ENCODE measurements around the gene GALNT17.

Gene GALNT17

GRCh38 chr7:71453630-71454029 is 321.7 kb downstream of the GALNT17 start:
- DNase-seq (ENCODE audit: low read depth in 2 of 2): no peak

- no peak for DNase-seq (ENCODE audit: low read depth in 2 of 2)
Observed at GRCh38 chr7:71454981-71455380, 323.0 kb downstream of the GALNT17 start.

- no peak for DNase-seq (ENCODE audit: low read depth in 2 of 2)
Observed at GRCh38 chr7:71457021-71457420, 325.1 kb downstream of the GALNT17 start.

- DNase-seq (ENCODE audit: low read depth in 2 of 2): no peak
Observed at GRCh38 chr7:71457846-71458590, 326.1 kb downstream of the GALNT17 start.

- no peak for DNase-seq (ENCODE audit: low read depth in 2 of 2)
Observed at GRCh38 chr7:71459132-71459531, 327.2 kb downstream of the GALNT17 start.

GRCh38 chr7:71461572-71461971 is 329.6 kb downstream of the GALNT17 start:
- no peak for DNase-seq (ENCODE audit: low read depth in 2 of 2)

- DNase-seq (ENCODE audit: low read depth in 2 of 2): no peak
Observed at GRCh38 chr7:71465741-71466189, 333.8 kb downstream of the GALNT17 start.

- DNase-seq (ENCODE audit: low read depth in 2 of 2): no peak
Observed at GRCh38 chr7:71466448-71467145, 334.7 kb downstream of the GALNT17 start.

GRCh38 chr7:71470326-71470725 is 338.4 kb downstream of the GALNT17 start:
- no peak for DNase-seq (ENCODE audit: low read depth in 2 of 2)

GRCh38 chr7:71470830-71471229 is 338.9 kb downstream of the GALNT17 start:
- DNase-seq (ENCODE audit: low read depth in 2 of 2): no peak

- DNase-seq (ENCODE audit: low read depth in 2 of 2): no peak
Observed at GRCh38 chr7:71472962-71473361, 341.0 kb downstream of the GALNT17 start.

GRCh38 chr7:71473366-71473967 is 341.5 kb downstream of the GALNT17 start:
- DNase-seq (ENCODE audit: low read depth in 2 of 2): no peak

GRCh38 chr7:71477441-71477840 is 345.5 kb downstream of the GALNT17 start:
- no peak for DNase-seq (ENCODE audit: low read depth in 2 of 2)

GRCh38 chr7:71479231-71479630 is 347.3 kb downstream of the GALNT17 start:
- no peak for DNase-seq (ENCODE audit: low read depth in 2 of 2)

- no peak for DNase-seq (ENCODE audit: low read depth in 2 of 2)
Observed at GRCh38 chr7:71480791-71481190, 348.8 kb downstream of the GALNT17 start.

GRCh38 chr7:71482284-71482683 is 350.3 kb downstream of the GALNT17 start:
- no peak for DNase-seq (ENCODE audit: low read depth in 2 of 2)

- DNase-seq (ENCODE audit: low read depth in 2 of 2): peak in 1 of 2 experiments; percentile 27
Observed at GRCh38 chr7:71484380-71484779, 352.4 kb downstream of the GALNT17 start.

GRCh38 chr7:71485586-71485985 is 353.6 kb downstream of the GALNT17 start:
- DNase-seq (ENCODE audit: low read depth in 2 of 2): no peak

GRCh38 chr7:71486414-71486813 is 354.5 kb downstream of the GALNT17 start:
- DNase-seq (ENCODE audit: low read depth in 2 of 2): no peak

- DNase-seq (ENCODE audit: low read depth in 2 of 2): peak; percentile 89 to 91
Observed at GRCh38 chr7:71486856-71487628, 355.1 kb downstream of the GALNT17 start.

GRCh38 chr7:71488308-71488707 is 356.4 kb downstream of the GALNT17 start:
- peak; percentile 70 to 72 for DNase-seq (ENCODE audit: low read depth in 2 of 2)

GRCh38 chr7:71491336-71491735 is 359.4 kb downstream of the GALNT17 start:
- DNase-seq (ENCODE audit: low read depth in 2 of 2): peak in 1 of 2 experiments; percentile 14
